ENCODE results near the gene ORAI2.
A peak's percentile ranks its signal among the peaks of the same experiment; 100 is the strongest.

Gene ORAI2

DNA sequence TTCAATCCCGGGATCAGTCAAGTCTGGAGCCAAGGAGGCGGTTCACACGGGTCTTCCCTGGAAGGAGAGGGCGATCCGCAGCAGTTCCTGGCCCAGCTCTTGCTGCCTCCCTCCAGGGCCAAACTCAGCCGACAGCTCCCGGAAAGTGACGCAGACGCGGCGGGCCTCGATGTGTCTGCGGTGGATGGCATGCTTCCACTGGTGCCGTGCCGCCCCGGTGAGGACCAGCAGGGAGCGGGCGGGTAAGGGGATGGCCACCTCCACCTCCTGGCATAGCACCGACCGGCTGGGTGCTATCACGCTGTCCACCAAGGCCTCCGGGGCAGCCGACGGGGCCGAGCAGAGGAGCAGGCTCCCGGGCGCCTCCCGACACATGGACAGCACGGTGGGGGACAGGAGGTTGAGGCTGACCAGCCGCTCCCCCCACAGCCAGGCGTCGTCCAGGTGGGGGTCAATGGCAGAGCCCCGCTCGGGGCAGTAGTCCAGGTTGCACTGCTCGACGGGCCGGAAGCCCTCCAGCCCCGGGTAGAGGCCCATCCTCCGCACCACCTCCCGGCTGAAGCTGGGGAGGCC lies 24.1 kb downstream of the ORAI2 start:
- no peak overlapping the region for H3K27ac ChIP-seq
- no peak for DNase-seq

DNA sequence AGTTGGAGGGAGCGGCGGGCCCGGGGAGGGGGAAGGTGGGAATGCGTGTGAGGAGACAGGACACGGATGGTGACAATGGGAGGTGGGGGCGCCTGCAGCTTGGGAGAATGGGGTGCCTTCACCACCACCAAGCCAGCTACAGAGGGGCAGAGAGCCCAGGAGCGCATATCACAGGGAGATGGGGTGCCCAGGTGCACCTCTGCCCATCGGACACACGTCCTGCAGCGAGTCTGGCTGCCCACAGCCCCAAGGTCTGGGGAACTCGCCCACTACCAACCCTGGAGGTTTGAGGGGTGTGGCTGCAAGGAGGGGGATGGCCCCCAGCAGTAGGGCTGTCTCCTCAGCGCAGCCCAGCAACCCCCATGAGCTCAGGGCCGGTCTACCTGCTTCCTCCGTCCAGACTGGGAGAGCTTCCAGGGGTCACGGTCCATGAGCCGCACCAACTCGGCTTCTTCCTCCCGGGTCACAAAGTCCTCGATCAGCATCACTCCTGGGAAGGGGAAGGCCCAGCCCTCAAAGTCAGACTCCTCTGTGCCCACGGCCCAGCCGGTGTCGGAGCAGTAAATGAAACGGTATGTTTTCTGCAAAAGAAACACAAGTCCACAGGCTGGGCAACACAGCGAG lies 26.0 kb downstream of the ORAI2 start:
- Histone ChIP-seq H3K4me3 (ENCODE audit: low read depth, low read length) (no peak overlapping the region), H3K27ac (no peak overlapping the region), H3K36me3 (peaks cover 33% of the 10 kb centered on the region), H3K9me3 (ENCODE audit: severe bottlenecking) (no peaks in the 10 kb centered on the region), H3K27me3 (ENCODE audit: insufficient read depth, low read depth, severe bottlenecking) (no peaks in the 10 kb centered on the region)
- TF ChIP-seq, protein P1, sequence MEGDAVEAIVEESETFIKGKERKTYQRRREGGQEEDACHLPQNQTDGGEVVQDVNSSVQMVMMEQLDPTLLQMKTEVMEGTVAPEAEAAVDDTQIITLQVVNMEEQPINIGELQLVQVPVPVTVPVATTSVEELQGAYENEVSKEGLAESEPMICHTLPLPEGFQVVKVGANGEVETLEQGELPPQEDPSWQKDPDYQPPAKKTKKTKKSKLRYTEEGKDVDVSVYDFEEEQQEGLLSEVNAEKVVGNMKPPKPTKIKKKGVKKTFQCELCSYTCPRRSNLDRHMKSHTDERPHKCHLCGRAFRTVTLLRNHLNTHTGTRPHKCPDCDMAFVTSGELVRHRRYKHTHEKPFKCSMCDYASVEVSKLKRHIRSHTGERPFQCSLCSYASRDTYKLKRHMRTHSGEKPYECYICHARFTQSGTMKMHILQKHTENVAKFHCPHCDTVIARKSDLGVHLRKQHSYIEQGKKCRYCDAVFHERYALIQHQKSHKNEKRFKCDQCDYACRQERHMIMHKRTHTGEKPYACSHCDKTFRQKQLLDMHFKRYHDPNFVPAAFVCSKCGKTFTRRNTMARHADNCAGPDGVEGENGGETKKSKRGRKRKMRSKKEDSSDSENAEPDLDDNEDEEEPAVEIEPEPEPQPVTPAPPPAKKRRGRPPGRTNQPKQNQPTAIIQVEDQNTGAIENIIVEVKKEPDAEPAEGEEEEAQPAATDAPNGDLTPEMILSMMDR (IDR thresholded peaks at IDR 0.05; ENCODE audit: low read depth, low read length): no peak
- no peak for DNase-seq

More for the DNA sequence above, 24.1 kb downstream of the ORAI2 start:
- Histone ChIP-seq H3K9me3 (ENCODE audit: severe bottlenecking) (no peaks in the 10 kb centered on the region), H3K27me3 (ENCODE audit: insufficient read depth, low read depth, severe bottlenecking) (no peaks in the 10 kb centered on the region), H3K4me3 (ENCODE audit: low read depth, low read length) (no peak overlapping the region), H3K36me3 (peaks cover 33% of the 10 kb centered on the region)
- TF ChIP-seq, protein P1 (IDR thresholded peaks at IDR 0.05; ENCODE audit: low read depth, low read length): no peak

DNA sequence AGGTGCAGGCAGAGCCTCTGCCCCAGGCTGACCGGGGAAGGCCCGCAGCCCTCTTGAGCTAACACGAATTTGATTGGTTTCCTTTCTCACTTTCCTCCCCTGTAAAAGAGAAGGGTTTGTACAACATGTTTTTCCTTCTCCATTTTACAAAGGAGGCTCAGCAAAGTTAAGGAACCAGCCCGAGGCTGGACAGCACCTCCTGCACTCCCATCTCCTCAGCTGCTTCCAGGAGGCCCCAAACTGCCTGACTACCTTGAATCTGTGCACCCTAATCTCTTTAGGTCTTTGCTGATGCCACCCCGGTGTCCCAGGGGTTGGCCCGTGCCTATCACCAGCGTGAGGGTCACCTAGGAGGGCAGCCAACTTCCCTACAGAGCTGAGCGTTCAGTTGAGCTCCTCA lies 27.1 kb downstream of the ORAI2 start:
- H3K9me3 ChIP-seq (ENCODE audit: severe bottlenecking): no peaks in the 10 kb centered on the region
- no peak for DNase-seq
- TF ChIP-seq, protein P1 (IDR thresholded peaks at IDR 0.05; ENCODE audit: low read depth, low read length): no peak
- H3K27ac ChIP-seq: no peak overlapping the region
- peaks cover 35% of the 10 kb centered on the region for H3K36me3 ChIP-seq
- H3K4me3 ChIP-seq (ENCODE audit: low read depth, low read length): no peak overlapping the region
- H3K27me3 ChIP-seq (ENCODE audit: insufficient read depth, low read depth, severe bottlenecking): no peaks in the 10 kb centered on the region

DNA sequence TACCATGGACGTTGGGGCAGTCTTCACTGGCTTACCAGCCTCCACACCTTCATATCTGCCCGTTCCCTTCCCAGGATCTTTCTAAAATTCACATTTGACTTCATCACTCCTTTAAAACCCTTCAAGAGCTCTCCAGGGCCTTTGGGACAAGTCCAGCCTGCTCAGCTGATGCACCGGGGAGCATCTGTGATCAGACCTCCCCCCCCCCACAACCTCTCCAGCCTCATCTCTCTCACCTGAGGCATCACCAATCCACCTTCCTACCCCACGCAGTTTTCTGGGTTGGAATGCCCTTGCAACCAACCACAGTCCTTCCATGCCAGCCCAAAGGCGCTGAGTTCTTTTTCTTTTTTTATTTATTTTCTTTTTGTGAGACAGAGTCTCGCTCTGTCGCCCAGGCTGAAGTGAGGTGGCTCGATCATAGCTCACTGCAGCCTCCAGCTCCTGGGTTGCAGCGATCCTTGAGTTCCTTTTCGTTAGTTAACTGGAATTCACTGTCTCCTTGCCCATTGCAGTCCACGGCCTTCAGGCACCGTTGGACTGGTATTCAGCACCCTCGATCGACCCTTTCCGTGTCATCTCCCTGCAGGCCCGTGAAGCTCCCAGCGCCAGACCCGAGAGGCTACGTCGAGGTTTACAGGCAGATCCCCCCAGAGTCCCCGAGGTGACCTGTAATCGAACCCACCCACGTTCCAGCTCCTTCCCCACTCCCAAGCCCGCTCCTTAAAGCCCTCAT lies 30.6 kb downstream of the ORAI2 start:
- H3K4me3 ChIP-seq (ENCODE audit: low read depth, low read length): peak overlapping the region; percentile 91
- peak overlapping the region; percentile 79 for H3K27ac ChIP-seq
- no peaks in the 10 kb centered on the region for H3K27me3 ChIP-seq (ENCODE audit: insufficient read depth, low read depth, severe bottlenecking)
- peaks cover 26% of the 10 kb centered on the region for H3K36me3 ChIP-seq
- no peaks in the 10 kb centered on the region for H3K9me3 ChIP-seq (ENCODE audit: severe bottlenecking)
- TF ChIP-seq, protein P1 (IDR thresholded peaks at IDR 0.05; ENCODE audit: low read depth, low read length): no peak
- DNase-seq: no peak

DNA sequence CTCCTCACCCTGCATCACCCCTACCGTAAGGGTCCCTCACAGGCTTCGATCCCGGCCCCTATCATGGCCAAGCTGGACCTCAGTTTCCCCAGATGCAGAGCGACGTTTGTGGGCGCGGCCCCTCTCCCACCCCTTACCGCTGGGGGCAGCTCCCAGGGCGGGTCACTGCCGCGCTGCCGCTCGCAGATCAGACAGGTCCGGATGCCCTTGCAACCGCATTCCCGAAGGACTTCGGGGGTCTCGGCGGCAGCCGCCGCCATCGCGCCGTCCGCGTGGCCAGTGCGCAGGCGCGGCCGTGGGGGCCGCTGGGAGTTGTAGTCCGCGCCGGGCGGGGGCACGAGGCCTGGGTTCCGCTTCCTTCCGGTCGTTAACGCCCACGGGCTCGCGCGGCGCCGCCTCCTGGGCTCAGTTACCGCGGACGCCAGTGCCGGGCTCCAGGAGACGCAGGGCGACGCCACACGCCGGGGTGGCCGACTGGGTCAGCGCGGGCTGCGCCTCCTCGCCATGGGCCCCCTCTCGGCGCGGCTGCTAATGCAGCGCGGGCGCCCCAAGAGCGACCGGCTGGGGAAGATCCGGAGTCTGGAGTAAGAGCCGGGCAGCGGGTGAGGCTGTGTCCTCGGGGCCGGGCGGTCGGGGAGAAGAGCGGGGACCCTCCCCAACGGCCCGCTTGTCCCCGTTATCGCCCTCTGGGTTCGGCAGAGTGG lies 31.4 kb downstream of the ORAI2 start, which contains the start of the genes ALKBH4 and LRWD1:
TSS of gene ALKBH4 (minus strand) at position 287 of the 704 bp plus-strand sequence. CDS start at position 260, 27 bp downstream.
TSS of gene LRWD1 (plus strand) at position 408 of the 704 bp plus-strand sequence. CDS start at position 505, 97 bp downstream.
- Histone ChIP-seq H3K27ac (peak within 1 kb of the TSS; percentile 79), H3K9me3 (ENCODE audit: severe bottlenecking) (no peaks in the 10 kb centered on the region), H3K36me3 (peaks cover 23% of the 10 kb centered on the region), H3K4me3 (ENCODE audit: low read depth, low read length) (peak within 1 kb of the TSS; percentile 91), H3K27me3 (ENCODE audit: insufficient read depth, low read depth, severe bottlenecking) (no peaks in the 10 kb centered on the region)
- TF ChIP-seq, protein P1 (IDR thresholded peaks at IDR 0.05; ENCODE audit: low read depth, low read length): peak; percentile 29; the same call in 1 of the 2 replicates
- DNase-seq: peak; percentile 94
